Left ventricle myocardium inferior (tissue), 1 donor: Measurements from ENCODE around the gene KCTD7. TPM values are rescaled to one million over a fixed set of nuclear protein-coding genes. Genes with fewer than 3 reads are reported as not detected.
"Not testable (repeated sequence)": the region's sequence is repeated elsewhere in the genome, so short reads cannot be mapped to it uniquely, and the experiment has no call there.

Experiments used
- DNase-seq: peaks from one replicate; pipeline ENCODE4 v3.0.0-alpha.2; 2020
- H3K27ac ChIP-seq: fragments of 200-600 bp; replicated peaks from 2 replicates; pipeline ENCODE4 v1.8.0; 2021
- H3K27me3 ChIP-seq: fragments of 200-600 bp; 2 replicates; pipeline ENCODE4 v1.8.0; 2021; ENCODE audit warnings: low read depth
- H3K36me3 ChIP-seq: fragments of 200-600 bp; 2 replicates; pipeline ENCODE4 v1.8.0; 2021
- H3K4me1 ChIP-seq: fragments of 200-600 bp; 2 replicates; pipeline ENCODE4 v1.8.0; 2021
- H3K4me3 ChIP-seq: fragments of 200-600 bp; 2 replicates; pipeline ENCODE4 v1.8.0; 2021; ENCODE audit warnings: mild to moderate bottlenecking, moderate library complexity
- H3K9me3 ChIP-seq: fragments of 200-600 bp; replicated peaks from 2 replicates; pipeline ENCODE4 v1.8.0; 2021
- intact Hi-C: fragments of 100-400 bp; cut with micrococcal nuclease; formaldehyde crosslinking; loops from one replicate; pipeline ENCODE4 v1.11.0; 2022
- total RNA-seq: library from RNA; stranded (reverse); fragmentation: NEBNext Ultra II Directional; extraction: Animal tissue kit (Norgen Biotek cat#: 25700); gene quantifications from one replicate; pipeline ENCODE4 v1.2.1, GENCODE V29; 2021
- TF ChIP-seq, protein P1 (sequence below): fragments of 200-600 bp; IDR thresholded peaks from 2 replicates; pipeline ENCODE4 v1.8.0; 2021; ENCODE audit warnings: antibody characterized with exemption, mild to moderate bottlenecking, borderline replicate concordance
- donor health status: DM: no; HTN: yes; CAD: no; lungs with severe emphysema.

Gene KCTD7
- total RNA-seq, 1 donor from 2014 or later: 10.8 TPM

GRCh38 chr7:66591058-66591798 lies 37.5 kb upstream of the KCTD7 start:
- DNase-seq, H3K9me3 ChIP-seq, intact Hi-C loops, H3K36me3 ChIP-seq, H3K27me3 ChIP-seq: not testable (repeated sequence)
- Histone ChIP-seq H3K27ac (peak overlapping the region; percentile 93), H3K4me1 (peaks cover 54% of the 10 kb centered on the region), H3K4me3 (peak overlapping the region; percentile 83)

DNA sequence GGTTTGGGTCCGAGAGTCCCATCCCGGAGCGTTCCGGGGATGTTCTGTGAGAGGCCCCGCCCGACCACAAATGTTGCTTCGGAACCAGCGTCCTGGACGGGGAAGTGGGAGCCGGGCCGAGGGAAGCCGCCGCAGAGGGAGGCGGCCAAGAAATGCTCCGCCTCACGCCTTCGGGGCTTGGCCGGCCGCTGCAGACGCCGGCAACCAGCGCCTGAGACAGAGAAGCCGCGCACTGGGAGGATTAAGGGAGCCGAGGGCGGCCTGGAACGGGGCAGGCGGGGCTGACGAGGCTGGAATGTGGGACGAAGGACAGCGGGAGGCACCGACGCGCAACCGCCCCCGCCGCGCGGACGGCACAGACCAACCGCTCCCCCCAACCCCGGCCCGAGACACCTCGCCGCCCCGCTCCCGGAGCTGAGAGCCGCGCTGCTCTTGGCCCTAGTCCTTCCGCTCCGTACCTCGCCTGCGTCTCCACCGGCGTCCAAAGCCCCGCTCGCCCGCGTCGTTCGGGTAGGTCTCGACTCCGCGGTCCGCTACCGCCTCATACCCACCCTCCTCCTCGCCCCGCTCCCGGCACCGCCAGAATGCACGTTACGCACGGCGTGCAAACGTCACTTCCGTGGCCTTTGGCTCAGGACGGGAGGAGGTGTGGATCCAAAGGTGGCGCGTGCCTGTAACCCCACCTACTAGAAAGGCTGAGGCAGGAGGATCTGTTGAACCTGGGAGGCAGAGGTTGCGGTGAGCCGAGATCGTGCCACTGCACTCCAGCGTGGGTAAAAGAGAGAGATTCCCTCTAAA lies 36.7 kb upstream of the KCTD7 start:
- Histone ChIP-seq H3K4me1 (peaks cover 47% of the 10 kb centered on the region), H3K27ac (peak overlapping the region; percentile 93), H3K27me3 (no peaks in the 10 kb centered on the region)

DNA sequence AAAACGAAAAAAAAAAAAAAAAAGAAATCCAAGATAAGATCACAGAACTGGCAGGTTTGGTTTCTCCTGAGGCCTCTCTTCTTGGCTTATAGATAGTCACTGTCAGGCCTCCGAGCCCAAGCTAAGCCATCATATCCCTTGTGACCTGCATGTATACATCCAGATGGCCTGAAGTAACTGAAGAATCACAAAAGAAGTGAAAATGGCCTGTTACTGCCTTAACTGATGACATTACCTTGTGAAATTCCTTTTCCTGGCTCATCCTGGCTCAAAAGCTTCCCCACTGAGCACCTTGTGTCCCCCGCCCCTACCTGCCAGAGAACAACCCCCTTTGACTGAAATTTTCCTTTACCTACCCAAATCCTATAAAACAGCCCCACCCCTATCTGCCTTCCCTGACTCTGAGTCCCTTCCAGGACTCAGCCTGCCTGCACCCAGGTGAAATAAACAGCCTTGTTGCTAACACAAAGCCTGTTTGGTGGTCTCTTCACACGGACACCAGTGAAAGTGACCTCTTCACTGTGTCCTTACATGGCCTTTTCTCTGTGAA lies 36.0 kb upstream of the KCTD7 start:
- DNase-seq, H3K27me3 ChIP-seq, H3K9me3 ChIP-seq, H3K36me3 ChIP-seq, intact Hi-C loops: not testable (repeated sequence)
- peak overlapping the region; percentile 83 for H3K4me3 ChIP-seq
- H3K4me1 ChIP-seq: peaks cover 44% of the 10 kb centered on the region
- H3K27ac ChIP-seq: peak overlapping the region; percentile 93

More for the DNA sequence above, 36.7 kb upstream of the KCTD7 start:
- H3K4me3 ChIP-seq: peak overlapping the region; percentile 83
- peak; percentile 92 for DNase-seq
- no peaks in the 10 kb centered on the region for H3K9me3 ChIP-seq
- TF ChIP-seq, protein P1, sequence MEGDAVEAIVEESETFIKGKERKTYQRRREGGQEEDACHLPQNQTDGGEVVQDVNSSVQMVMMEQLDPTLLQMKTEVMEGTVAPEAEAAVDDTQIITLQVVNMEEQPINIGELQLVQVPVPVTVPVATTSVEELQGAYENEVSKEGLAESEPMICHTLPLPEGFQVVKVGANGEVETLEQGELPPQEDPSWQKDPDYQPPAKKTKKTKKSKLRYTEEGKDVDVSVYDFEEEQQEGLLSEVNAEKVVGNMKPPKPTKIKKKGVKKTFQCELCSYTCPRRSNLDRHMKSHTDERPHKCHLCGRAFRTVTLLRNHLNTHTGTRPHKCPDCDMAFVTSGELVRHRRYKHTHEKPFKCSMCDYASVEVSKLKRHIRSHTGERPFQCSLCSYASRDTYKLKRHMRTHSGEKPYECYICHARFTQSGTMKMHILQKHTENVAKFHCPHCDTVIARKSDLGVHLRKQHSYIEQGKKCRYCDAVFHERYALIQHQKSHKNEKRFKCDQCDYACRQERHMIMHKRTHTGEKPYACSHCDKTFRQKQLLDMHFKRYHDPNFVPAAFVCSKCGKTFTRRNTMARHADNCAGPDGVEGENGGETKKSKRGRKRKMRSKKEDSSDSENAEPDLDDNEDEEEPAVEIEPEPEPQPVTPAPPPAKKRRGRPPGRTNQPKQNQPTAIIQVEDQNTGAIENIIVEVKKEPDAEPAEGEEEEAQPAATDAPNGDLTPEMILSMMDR: no peak
- H3K36me3 ChIP-seq: no peaks in the 10 kb centered on the region
- intact Hi-C loops: no loop called here

- peaks cover 40% of the 10 kb centered on the region for H3K4me1 ChIP-seq
- H3K27me3 ChIP-seq, H3K4me3 ChIP-seq, DNase-seq, intact Hi-C loops, H3K9me3 ChIP-seq, H3K27ac ChIP-seq, H3K36me3 ChIP-seq: not testable (repeated sequence)
Observed at GRCh38 chr7:66594082-66594481, 34.6 kb upstream of the KCTD7 start.

GRCh38 chr7:66597461-66597860 lies 31.2 kb upstream of the KCTD7 start:
- H3K27me3 ChIP-seq: no peaks in the 10 kb centered on the region
- no peaks in the 10 kb centered on the region for H3K9me3 ChIP-seq
- no peak for DNase-seq
- H3K36me3 ChIP-seq: no peaks in the 10 kb centered on the region
- H3K4me1 ChIP-seq: peaks cover 6% of the 10 kb centered on the region
- H3K4me3 ChIP-seq: no peak overlapping the region
- H3K27ac ChIP-seq: no peak overlapping the region
- TF ChIP-seq, protein P1: no peak
- intact Hi-C loops: no loop called here

DNA sequence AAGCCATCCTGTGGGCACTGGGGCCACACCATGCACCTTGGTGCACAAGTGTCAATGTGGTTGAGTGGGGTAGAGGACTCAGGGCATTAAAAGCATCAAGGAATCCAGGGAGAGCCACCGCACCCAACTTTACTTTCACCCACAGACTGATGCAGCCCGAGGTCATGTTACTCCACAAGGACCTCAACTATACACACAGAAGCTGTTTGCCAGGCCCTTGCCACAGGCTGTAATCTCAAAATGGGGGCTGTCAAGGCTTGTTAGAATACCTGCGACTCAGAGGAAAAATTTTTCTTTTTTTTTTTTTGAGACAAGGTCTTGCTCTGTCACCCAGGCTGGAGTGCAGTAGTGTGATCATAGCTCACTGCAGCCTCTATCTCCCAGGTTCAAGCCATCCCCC lies 26.5 kb upstream of the KCTD7 start:
- no peaks in the 10 kb centered on the region for H3K4me1 ChIP-seq
- no peak overlapping the region for H3K4me3 ChIP-seq
- no peak overlapping the region for H3K27ac ChIP-seq
- H3K9me3 ChIP-seq: no peaks in the 10 kb centered on the region
- TF ChIP-seq, protein P1: no peak
- no peak for DNase-seq
- no peaks in the 10 kb centered on the region for H3K36me3 ChIP-seq
- intact Hi-C loops: no loop called here
- no peaks in the 10 kb centered on the region for H3K27me3 ChIP-seq

- no peaks in the 10 kb centered on the region for H3K27me3 ChIP-seq
- TF ChIP-seq, protein P1: no peak
- no peaks in the 10 kb centered on the region for H3K4me1 ChIP-seq
- no peaks in the 10 kb centered on the region for H3K36me3 ChIP-seq
- intact Hi-C loops: no loop called here
- no peak overlapping the region for H3K27ac ChIP-seq
- H3K9me3 ChIP-seq: no peaks in the 10 kb centered on the region
- no peak for DNase-seq
- no peak overlapping the region for H3K4me3 ChIP-seq
Observed at GRCh38 chr7:66604198-66604597, 24.5 kb upstream of the KCTD7 start.

DNA sequence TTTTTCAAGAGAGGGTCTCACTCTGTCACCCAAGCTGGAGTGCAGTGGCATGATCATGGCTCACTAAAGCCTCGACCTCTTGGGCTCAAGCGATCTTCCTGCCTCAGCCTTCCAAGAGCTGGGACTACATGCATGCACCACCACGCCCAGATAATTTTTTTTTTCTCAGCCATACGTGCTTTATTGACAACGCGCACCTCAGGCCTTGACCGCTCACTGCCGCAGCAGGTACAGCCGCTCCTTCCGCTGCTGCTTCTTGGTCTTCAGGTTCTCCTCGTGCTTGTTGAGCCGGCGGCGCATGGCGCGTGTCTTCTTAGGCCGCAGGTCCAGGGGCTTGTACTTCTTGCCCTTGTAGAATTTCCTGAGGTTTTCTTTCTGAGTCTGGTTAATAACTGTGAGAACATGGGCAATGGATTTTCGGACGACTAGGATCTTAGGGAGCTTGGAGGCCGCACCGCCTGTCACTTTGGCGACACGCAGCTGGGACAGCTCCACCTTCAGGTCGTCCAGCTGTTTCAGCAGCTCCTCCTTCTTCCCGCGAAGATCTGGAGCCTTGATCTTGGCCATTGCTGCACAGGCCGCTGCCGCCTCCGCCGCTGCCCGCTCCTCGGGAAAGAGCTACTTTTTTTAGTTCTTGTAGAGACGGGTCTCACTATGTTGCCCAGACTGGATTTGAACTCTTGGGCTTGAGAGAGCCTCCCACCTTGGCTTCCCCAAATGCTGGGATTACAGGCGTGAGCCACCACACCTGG lies 22.0 kb upstream of the KCTD7 start:
- H3K4me1 ChIP-seq, H3K9me3 ChIP-seq, H3K27ac ChIP-seq, DNase-seq, H3K27me3 ChIP-seq, H3K4me3 ChIP-seq, H3K36me3 ChIP-seq, intact Hi-C loops: not testable (repeated sequence)
